Keratinocyte (primary cell): ENCODE data around the gene PID1.

Source experiments
- EZH2 ChIP-seq: IDR thresholded peaks from one replicate; pipeline ENCODE4 v1.6.1; 2012; ENCODE audit warnings: inconsistent platforms, mild to moderate bottlenecking, low read length, moderate library complexity
- TF ChIP-seq, protein P1 (sequence below), 3 experiments: IDR thresholded peaks in 1 of 3; conservative IDR thresholded peaks in 1 of 3; optimal IDR thresholded peaks in 1 of 3; 2 replicates in 2 of 3; 3 replicates in 1 of 3; pipeline versions ENCODE3 to v1.5.1; 2011; ENCODE audit warnings: low read length in 3 of 3, mild to moderate bottlenecking in 3 of 3, moderate library complexity in 2 of 3, control low read depth in 1 of 3, inconsistent platforms in 1 of 3; ENCODE audit not compliant: insufficient read depth in 2 of 3; ENCODE audit errors: extremely low read depth in 1 of 3

DNA sequence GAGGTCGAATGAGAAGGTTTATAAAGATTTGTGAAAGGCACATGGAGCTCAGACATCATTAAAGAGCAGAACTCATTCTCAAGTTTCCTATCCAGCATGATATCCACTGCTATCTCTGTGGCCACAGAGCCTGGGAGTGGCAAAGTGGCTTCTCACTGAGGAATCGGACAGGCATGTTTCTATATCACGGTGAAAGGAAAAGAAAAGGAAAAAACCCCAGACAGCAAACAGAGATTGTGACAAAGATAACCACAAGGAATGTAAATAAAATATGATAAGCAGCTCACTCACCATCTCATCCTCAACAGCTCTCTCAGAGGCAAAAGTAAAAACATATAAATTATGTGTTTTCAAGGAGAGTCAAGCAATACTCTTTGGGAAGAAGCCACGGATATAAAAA lies 2.5 kb downstream of the PID1 start:
- TF ChIP-seq, protein P1, sequence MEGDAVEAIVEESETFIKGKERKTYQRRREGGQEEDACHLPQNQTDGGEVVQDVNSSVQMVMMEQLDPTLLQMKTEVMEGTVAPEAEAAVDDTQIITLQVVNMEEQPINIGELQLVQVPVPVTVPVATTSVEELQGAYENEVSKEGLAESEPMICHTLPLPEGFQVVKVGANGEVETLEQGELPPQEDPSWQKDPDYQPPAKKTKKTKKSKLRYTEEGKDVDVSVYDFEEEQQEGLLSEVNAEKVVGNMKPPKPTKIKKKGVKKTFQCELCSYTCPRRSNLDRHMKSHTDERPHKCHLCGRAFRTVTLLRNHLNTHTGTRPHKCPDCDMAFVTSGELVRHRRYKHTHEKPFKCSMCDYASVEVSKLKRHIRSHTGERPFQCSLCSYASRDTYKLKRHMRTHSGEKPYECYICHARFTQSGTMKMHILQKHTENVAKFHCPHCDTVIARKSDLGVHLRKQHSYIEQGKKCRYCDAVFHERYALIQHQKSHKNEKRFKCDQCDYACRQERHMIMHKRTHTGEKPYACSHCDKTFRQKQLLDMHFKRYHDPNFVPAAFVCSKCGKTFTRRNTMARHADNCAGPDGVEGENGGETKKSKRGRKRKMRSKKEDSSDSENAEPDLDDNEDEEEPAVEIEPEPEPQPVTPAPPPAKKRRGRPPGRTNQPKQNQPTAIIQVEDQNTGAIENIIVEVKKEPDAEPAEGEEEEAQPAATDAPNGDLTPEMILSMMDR (optimal IDR thresholded peaks at IDR 0.05 in 1 of 3, IDR thresholded peaks at IDR 0.05 in 1 of 3, conservative IDR thresholded peaks at IDR 0.05 in 1 of 3; ENCODE audit: extremely low read depth in 1 of 3, insufficient read depth in 2 of 3, low read length in 3 of 3) = no peak
- no peak for TF ChIP-seq EZH2
